Stimulated activated CD4-positive, alpha-beta T cell treated with anti-CD3 and anti-CD28 coated beads, Interleukin-4, amount 100 ng/mL, for 4 hours (primary cell): ENCODE results near the gene CSDE1.

Source experiments
- DNase-seq, 2 experiments: peaks; one replicate each; pipeline ENCODE4 v3.0.0-alpha.2; 2020

Gene CSDE1

GRCh38 chr1:114700036-114700600, 57.7 kb downstream of the CSDE1 start:
- no peak for DNase-seq

- DNase-seq, result no peak
Measured at GRCh38 chr1:114696810-114697209, 61.0 kb downstream of the CSDE1 start.

- DNase-seq, result no peak
Measured at GRCh38 chr1:114695430-114696058, 62.2 kb downstream of the CSDE1 start, which contains the start of gene AMPD1. Gene AMPD1 (minus strand): TSS chr1:114695546. CDS start chr1:114695471, 75 bp downstream.

GRCh38 chr1:114694540-114695310, 63.1 kb downstream of the CSDE1 start:
- no peak for DNase-seq

- DNase-seq, result no peak
Measured at GRCh38 chr1:114692947-114693346, 64.8 kb downstream of the CSDE1 start.

- no peak for DNase-seq
Measured at GRCh38 chr1:114691061-114691460, 66.7 kb downstream of the CSDE1 start.

- DNase-seq, result no peak
Measured at GRCh38 chr1:114690148-114690547, 67.6 kb downstream of the CSDE1 start.

GRCh38 chr1:114688526-114688925, 69.3 kb downstream of the CSDE1 start:
- DNase-seq, result no peak

- no peak for DNase-seq
Measured at GRCh38 chr1:114685851-114686250, 71.9 kb downstream of the CSDE1 start.

GRCh38 chr1:114677691-114678090, 80.1 kb downstream of the CSDE1 start:
- no peak for DNase-seq

GRCh38 chr1:114676115-114676514, 81.7 kb downstream of the CSDE1 start:
- no peak for DNase-seq

GRCh38 chr1:114671939-114672275, 85.9 kb downstream of the CSDE1 start:
- no peak for DNase-seq

- no peak for DNase-seq
Measured at GRCh38 chr1:114671011-114671938, 86.5 kb downstream of the CSDE1 start.

GRCh38 chr1:114670083-114671010, 87.4 kb downstream of the CSDE1 start:
- peak; percentile 78 to 86 for DNase-seq

GRCh38 chr1:114669562-114670082, 88.2 kb downstream of the CSDE1 start, which contains the start of gene DENND2C:
Gene DENND2C (minus strand): TSS chr1:114670049. CDS start chr1:114625984, 44,065 bp downstream.
- DNase-seq, result no peak

- DNase-seq, result no peak
Measured at GRCh38 chr1:114668784-114669561, 88.8 kb downstream of the CSDE1 start.

GRCh38 chr1:114668373-114668772, 89.4 kb downstream of the CSDE1 start:
- no peak for DNase-seq

- DNase-seq, result no peak
Measured at GRCh38 chr1:114666954-114667353, 90.8 kb downstream of the CSDE1 start.
